K562 (cell line): ENCODE results near the gene TMEM88. TPM values are rescaled to one million over a fixed set of nuclear protein-coding genes. Genes with fewer than 3 reads are reported as not detected.

Experiments used
- CEBPG ChIP-seq, 3 experiments: fragments of 200-800 bp in 1 of 3; sonication (Bioruptor generic) in 1 of 3; sonication (generic) in 1 of 3; formaldehyde crosslinking in 1 of 3; IDR thresholded peaks in 2 of 3; conservative IDR thresholded peaks in 1 of 3; 2 replicates each; pipeline versions ENCODE4 v1.6.1 to v1.8.0; 2016 to 2022; ENCODE audit warnings: missing compliant biosample characterization in 2 of 3, missing genetic modification characterization in 2 of 3, mild to moderate bottlenecking in 1 of 3, missing genetic modification reagents in 1 of 3
- GTF2E2 ChIP-seq: fragments of 200-800 bp; sonication (Bioruptor generic); IDR thresholded peaks from 2 replicates; pipeline ENCODE4 v1.6.1; 2016; ENCODE audit warnings: missing genetic modification characterization, missing compliant biosample characterization
- HDGF ChIP-seq: fragments of 450-650 bp; IDR thresholded peaks from 2 replicates; pipeline ENCODE4 v1.6.1; 2016
- HIVEP1 ChIP-seq: fragments of 250-450 bp; sonication (Bioruptor Pico); IDR thresholded peaks from 2 replicates; pipeline ENCODE4 v1.4.0; 2020; ENCODE audit warnings: mild to moderate bottlenecking
- LARP7 ChIP-seq: fragments of 450-650 bp; IDR thresholded peaks from 2 replicates; pipeline ENCODE4 v1.6.1; 2016
- MED1 ChIP-seq: sonication (generic); formaldehyde crosslinking; IDR thresholded peaks from 2 replicates; pipeline ENCODE4 v1.8.1; 2023; ENCODE audit warnings: missing genetic modification reagents, borderline replicate concordance
- MEIS2 ChIP-seq: fragments of 450-650 bp; IDR thresholded peaks from 2 replicates; pipeline ENCODE4 v1.6.1; 2014; ENCODE audit warnings: mild to moderate bottlenecking; ENCODE audit not compliant: partially characterized antibody
- NR2C1 ChIP-seq, 2 experiments: fragments of 450-650 bp; IDR thresholded peaks; 2 replicates each; pipeline ENCODE4 v1.6.1; 2017; ENCODE audit warnings: mild to moderate bottlenecking in 2 of 2, antibody characterized with exemption in 1 of 2, inconsistent platforms in 1 of 2, missing compliant biosample characterization in 1 of 2, missing genetic modification characterization in 1 of 2
- PHF21A ChIP-seq: fragments of 450-650 bp; IDR thresholded peaks from 2 replicates; pipeline ENCODE4 v1.6.1; 2017; ENCODE audit warnings: low read depth, borderline replicate concordance
- SAP30 ChIP-seq: fragments of 200-600 bp; sonication (generic); IDR thresholded peaks from 2 replicates; pipeline ENCODE4 v1.6.1; 2012; ENCODE audit warnings: borderline replicate concordance, low read depth, mild to moderate bottlenecking, moderate library complexity, low read length, control low read depth, inconsistent platforms; ENCODE audit not compliant: insufficient read depth, poor library complexity, severe bottlenecking
- SETDB1 ChIP-seq: IDR thresholded peaks from one replicate; pipeline ENCODE4 v1.6.1; 2012; ENCODE audit warnings: low read length, control low read depth, inconsistent platforms
- YY1 ChIP-seq, 3 experiments: IDR thresholded peaks; 2 replicates each; pipeline ENCODE4 v1.6.1; 2011; ENCODE audit warnings: low read length in 2 of 3, mild to moderate bottlenecking in 2 of 3, moderate library complexity in 2 of 3, borderline replicate concordance in 1 of 3, control low read depth in 1 of 3, low read depth in 1 of 3; ENCODE audit not compliant: insufficient read depth in 3 of 3, insufficient replicate concordance in 2 of 3, control insufficient read depth in 1 of 3, insufficient read length in 1 of 3; ENCODE audit errors: extremely low read depth in 1 of 3
- ZNF586 ChIP-seq: fragments of 450-650 bp; formaldehyde crosslinking; conservative IDR thresholded peaks from 2 replicates; pipeline ENCODE4 v1.4.0; 2020; ENCODE audit warnings: mild to moderate bottlenecking, moderate library complexity
- polyA plus RNA-seq, 8 experiments: library from polyadenylated mRNA; depleted of rRNA in 4 of 8; stranded (reverse) in 5 of 8; unstranded in 3 of 8; fragments of >200 nt; fragmentation: Nextera tagmentation in 2 of 8; fragmentation: Illumina TruSeq in 1 of 8; extraction: Ambion mirVana in 2 of 8; extraction: Trizol in 1 of 8; gene quantifications; 2 replicates each; pipeline versions ENCODE4 v1.2.1 to v1.2.3, GENCODE V29; 2011 to 2014; ENCODE audit warnings: inconsistent platforms in 1 of 8, missing spikeins in 1 of 8
- total RNA-seq, 7 experiments: library from RNA; depleted of rRNA in 6 of 7; stranded (reverse); fragments of >200 nt in 6 of 7; fragmentation: Illumina TruSeq in 2 of 7; extraction: Trizol in 2 of 7; gene quantifications; 2 replicates each; pipeline versions ENCODE4 v1.2.1 to v1.2.3, GENCODE V29; 2011 to 2021; ENCODE audit warnings: low replicate concordance in 1 of 7
- TF ChIP-seq, protein P1 (sequence below): sonication (generic); formaldehyde crosslinking; IDR thresholded peaks from 2 replicates; pipeline ENCODE4 v1.5.0; 2020; ENCODE audit warnings: missing genetic modification reagents
- TF ChIP-seq, protein P2 (sequence below): sonication (generic); IDR thresholded peaks from 2 replicates; pipeline ENCODE4 v1.6.1; 2016
- TF ChIP-seq, protein P3 (sequence below): fragments of 450-650 bp; IDR thresholded peaks from 2 replicates; pipeline ENCODE4 v1.6.1; 2014; ENCODE audit warnings: low read depth, mild to moderate bottlenecking, moderate library complexity, borderline replicate concordance
- TF ChIP-seq, protein P4 (sequence below): fragments of 450-650 bp; IDR thresholded peaks from 2 replicates; pipeline ENCODE4 v1.6.1; 2017; ENCODE audit warnings: antibody characterized with exemption, mild to moderate bottlenecking

The TMEM88 gene
- total and polyA plus RNA-seq, 9 of the 15 experiments (the other 6 are each of a cell fraction or from before 2014, with no cell fraction given) = 0.10 to 1.4 (median 0.36) TPM; not detected in 3

DNA sequence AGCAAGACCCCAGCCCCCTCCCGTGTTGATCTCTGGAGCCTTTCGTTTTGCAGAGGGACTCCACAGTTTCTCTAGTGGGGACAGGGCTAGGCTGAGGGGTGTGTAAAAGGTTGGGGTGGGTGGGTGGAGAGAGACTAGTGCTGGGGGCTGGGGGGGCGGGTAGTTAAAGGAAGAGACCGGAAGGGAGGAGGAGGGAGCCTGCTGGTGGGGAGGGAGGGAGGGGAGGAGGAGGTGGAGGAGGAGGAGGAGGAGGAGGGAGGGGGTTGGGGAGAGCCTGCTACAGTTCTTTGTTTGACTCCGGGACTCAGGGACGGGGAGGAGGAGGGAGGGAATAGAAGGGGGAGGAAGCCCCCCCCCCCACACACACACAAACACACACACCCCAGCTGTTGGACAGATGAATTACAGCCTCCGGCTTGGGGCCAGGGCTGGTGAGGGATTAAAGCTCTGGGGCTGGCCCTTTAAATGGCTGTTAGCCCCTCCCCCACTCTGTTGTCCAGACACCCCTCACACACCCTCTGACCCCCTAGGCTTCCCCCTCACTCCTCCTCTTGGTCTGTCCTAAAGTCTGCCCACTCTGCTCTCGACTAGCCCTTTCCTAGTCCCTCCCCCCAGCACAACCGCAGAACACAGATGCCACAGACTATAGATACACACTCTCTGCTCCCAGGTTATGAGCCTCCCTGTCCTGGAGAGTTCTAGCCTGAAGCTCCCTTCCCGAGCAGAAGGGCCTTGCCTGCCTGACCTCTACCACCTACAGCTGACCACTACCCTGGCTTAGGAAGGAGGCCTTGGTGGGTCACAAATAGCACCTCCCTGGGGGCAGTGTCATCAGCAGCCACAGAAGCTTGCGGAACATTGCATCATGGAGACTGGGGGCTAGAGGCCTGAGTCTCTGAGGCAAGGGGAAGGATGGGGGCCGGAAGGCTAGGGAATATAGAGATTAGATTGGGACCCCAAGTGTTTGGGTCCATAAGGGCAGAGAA, 16.5 kb upstream of the TMEM88 start (continued):
- TF ChIP-seq, protein P1, sequence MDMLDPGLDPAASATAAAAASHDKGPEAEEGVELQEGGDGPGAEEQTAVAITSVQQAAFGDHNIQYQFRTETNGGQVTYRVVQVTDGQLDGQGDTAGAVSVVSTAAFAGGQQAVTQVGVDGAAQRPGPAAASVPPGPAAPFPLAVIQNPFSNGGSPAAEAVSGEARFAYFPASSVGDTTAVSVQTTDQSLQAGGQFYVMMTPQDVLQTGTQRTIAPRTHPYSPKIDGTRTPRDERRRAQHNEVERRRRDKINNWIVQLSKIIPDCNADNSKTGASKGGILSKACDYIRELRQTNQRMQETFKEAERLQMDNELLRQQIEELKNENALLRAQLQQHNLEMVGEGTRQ (CRISPR knock-in tag) = no peak
- TF ChIP-seq, protein P2, sequence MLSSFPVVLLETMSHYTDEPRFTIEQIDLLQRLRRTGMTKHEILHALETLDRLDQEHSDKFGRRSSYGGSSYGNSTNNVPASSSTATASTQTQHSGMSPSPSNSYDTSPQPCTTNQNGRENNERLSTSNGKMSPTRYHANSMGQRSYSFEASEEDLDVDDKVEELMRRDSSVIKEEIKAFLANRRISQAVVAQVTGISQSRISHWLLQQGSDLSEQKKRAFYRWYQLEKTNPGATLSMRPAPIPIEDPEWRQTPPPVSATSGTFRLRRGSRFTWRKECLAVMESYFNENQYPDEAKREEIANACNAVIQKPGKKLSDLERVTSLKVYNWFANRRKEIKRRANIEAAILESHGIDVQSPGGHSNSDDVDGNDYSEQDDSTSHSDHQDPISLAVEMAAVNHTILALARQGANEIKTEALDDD = no peak; the same call in none of the 2 replicates
- no peak for TF ChIP-seq LARP7
- TF ChIP-seq PHF21A = no peak
- no peak for TF ChIP-seq YY1 (IDR thresholded peaks at IDR 0.05; ENCODE audit: borderline replicate concordance in 1 of 3, control insufficient read depth in 1 of 3, extremely low read depth in 1 of 3, insufficient read depth in 3 of 3, insufficient read length in 1 of 3, insufficient replicate concordance in 2 of 3, low read depth in 1 of 3, low read length in 2 of 3)
- TF ChIP-seq MEIS2 = peak; percentile 68
- 0 out of 2 replicates have a peak, but pooled peaks have one; percentile 42 for TF ChIP-seq NR2C1 (IDR thresholded peaks at IDR 0.05)
- TF ChIP-seq NR2C1 (tag; IDR thresholded peaks at IDR 0.05) = no peak; the same call in none of the 2 replicates
- TF ChIP-seq SAP30 = peak; percentile 38
- no peak for TF ChIP-seq ZNF586 (CRISPR knock-in tag)
- TF ChIP-seq CEBPG (CRISPR knock-in tag; IDR thresholded peaks at IDR 0.05) = peak; percentile 100
- TF ChIP-seq CEBPG (tag; conservative IDR thresholded peaks at IDR 0.05 in 1 of 2, IDR thresholded peaks at IDR 0.05 in 1 of 2) = peak; percentile 91 to 99
- TF ChIP-seq HDGF = peak; percentile 37; the same call in 1 of the 2 replicates
- 0 out of 2 replicates have a peak, but pooled peaks have one; percentile 43 for TF ChIP-seq GTF2E2 (tag)
- no peak for TF ChIP-seq HIVEP1 (CRISPR knock-in tag)
- TF ChIP-seq, protein P3, sequence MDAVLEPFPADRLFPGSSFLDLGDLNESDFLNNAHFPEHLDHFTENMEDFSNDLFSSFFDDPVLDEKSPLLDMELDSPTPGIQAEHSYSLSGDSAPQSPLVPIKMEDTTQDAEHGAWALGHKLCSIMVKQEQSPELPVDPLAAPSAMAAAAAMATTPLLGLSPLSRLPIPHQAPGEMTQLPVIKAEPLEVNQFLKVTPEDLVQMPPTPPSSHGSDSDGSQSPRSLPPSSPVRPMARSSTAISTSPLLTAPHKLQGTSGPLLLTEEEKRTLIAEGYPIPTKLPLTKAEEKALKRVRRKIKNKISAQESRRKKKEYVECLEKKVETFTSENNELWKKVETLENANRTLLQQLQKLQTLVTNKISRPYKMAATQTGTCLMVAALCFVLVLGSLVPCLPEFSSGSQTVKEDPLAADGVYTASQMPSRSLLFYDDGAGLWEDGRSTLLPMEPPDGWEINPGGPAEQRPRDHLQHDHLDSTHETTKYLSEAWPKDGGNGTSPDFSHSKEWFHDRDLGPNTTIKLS = 0 out of 2 replicates have a peak, but pooled peaks have one; percentile 22
- no peak for TF ChIP-seq SETDB1
- no peak for TF ChIP-seq MED1 (CRISPR knock-in tag)
- TF ChIP-seq, protein P4, sequence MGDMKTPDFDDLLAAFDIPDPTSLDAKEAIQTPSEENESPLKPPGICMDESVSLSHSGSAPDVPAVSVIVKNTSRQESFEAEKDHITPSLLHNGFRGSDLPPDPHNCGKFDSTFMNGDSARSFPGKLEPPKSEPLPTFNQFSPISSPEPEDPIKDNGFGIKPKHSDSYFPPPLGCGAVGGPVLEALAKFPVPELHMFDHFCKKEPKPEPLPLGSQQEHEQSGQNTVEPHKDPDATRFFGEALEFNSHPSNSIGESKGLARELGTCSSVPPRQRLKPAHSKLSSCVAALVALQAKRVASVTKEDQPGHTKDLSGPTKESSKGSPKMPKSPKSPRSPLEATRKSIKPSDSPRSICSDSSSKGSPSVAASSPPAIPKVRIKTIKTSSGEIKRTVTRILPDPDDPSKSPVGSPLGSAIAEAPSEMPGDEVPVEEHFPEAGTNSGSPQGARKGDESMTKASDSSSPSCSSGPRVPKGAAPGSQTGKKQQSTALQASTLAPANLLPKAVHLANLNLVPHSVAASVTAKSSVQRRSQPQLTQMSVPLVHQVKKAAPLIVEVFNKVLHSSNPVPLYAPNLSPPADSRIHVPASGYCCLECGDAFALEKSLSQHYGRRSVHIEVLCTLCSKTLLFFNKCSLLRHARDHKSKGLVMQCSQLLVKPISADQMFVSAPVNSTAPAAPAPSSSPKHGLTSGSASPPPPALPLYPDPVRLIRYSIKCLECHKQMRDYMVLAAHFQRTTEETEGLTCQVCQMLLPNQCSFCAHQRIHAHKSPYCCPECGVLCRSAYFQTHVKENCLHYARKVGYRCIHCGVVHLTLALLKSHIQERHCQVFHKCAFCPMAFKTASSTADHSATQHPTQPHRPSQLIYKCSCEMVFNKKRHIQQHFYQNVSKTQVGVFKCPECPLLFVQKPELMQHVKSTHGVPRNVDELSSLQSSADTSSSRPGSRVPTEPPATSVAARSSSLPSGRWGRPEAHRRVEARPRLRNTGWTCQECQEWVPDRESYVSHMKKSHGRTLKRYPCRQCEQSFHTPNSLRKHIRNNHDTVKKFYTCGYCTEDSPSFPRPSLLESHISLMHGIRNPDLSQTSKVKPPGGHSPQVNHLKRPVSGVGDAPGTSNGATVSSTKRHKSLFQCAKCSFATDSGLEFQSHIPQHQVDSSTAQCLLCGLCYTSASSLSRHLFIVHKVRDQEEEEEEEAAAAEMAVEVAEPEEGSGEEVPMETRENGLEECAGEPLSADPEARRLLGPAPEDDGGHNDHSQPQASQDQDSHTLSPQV = 0 out of 2 replicates have a peak, but pooled peaks have one; percentile 43
